GM18502 (cell line): Measurements from ENCODE around the gene OR5AU1.

Source experiments
- ATAC-seq: cut with Tn5 transposase; IDR thresholded peaks from one replicate; pipeline ENCODE4 v1.9.1; 2021; ENCODE audit warnings: mild to moderate bottlenecking; ENCODE audit not compliant: unreplicated experiment, poor library complexity

Gene OR5AU1

DNA sequence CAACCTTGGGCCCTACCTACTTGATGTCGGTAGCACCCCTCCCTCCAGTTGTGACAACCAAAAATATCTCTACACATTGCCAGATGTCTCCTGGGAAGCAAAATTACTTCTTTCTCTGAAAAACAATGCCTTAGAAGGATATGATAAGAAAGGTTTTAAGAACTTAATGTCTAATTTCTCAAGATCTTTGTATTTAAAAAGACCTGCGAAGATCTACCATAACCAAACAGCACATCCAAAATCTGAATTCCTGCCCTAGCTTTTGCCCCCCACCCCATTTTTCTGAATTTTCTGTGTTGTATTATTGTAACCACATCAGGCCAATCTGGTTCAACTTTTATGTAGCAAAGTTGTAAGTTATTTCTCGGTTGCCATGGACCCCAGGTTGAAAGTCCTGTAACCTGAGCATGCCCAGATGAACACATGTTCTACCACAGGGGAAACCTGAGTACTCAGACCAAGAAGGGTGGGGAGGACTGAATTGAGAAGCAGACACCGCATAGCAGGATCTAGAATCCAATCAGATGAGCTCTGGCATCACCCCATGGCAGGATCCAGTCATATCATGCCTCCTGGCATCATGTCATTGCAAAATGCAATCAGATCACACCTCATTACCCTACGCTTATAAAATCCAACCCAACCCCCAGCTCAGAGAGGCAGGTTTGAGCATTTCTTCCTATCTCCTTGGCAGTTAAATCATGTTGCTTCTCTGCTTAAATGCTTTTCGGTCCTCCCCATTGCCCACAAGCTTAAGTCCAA lies 46.3 kb downstream of the OR5AU1 start:
- peak; percentile 70 for ATAC-seq

DNA sequence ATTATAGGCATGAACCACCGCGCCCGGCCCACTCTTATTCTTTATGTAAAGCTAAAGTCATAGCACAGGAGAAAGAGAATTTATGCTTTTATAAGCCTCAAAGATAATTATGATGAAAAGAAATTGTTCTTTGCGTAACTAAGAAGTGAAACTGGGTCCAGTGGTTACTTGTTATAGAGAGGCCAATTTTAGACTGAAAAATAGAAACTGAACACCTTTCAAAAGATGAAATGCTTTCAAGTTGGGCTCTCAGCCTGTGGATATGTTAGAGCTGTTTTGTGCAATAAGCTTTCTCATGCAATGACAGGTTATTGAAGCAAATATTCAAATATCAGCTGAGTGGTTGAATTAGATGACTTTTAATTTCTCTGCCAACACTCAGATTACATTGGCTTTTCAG lies 47.1 kb downstream of the OR5AU1 start:
- no peak for ATAC-seq

DNA sequence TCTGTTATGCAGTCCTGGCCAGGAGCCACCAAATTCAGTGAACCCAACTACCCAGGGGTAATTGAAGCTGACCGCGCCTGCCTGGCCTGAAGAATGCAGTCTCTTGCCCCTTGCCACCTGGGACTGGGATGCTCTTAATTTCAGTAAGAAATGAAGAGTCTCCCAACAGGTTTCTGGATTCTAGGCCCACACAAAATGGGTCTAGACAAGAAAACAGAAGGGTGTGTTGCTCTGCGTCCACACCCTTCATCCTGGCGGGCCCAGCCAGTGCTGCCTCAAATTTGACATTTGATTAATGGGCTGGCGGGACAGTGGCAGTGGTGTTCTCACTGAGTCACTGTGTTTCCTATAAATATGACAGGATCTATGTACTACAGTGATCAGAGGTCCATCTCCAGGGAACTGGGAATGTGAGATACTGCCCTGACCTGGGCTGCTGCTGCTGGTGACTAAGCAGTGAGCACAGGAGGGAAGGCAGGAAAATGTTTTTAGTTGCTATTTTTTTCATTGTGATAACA lies 48.5 kb downstream of the OR5AU1 start:
- ATAC-seq, result no peak

DNA sequence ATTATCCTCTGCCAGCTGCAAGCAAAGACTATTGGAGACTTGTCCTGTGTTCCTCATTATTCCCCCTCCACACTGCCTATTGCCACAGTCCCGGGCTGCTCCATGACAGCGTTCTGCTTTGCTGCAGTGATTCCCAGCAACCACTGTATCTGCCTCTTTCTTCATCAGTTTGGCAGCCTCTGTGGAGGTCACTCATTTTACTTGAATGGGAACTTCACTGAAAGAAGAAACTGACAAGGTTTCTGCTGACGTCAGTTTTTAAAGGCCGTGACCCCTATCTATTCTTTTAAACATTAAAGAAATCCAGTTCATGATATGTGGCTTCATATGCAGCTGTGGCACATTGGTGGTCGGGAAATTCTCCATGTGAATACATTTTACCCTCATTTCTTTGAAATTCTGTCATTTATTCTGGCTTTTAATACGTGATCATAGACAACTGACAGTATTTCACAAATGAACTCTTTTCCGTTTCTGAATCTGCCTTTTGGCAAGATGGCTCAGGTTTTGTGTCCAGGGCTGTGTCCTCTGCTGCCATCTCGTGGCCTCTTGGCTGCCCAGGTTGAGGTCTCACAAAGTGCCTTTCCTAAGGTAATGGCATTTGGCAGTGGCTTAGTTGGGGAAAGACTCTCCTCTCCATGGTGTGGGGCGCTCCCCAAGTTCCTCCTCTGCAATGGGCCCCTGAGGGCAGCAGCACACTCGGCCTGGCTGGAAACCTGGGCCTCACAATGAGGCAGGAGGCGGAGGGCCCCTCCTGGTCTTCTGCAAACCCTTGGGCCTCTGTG lies 49.2 kb downstream of the OR5AU1 start:
- no peak for ATAC-seq

DNA sequence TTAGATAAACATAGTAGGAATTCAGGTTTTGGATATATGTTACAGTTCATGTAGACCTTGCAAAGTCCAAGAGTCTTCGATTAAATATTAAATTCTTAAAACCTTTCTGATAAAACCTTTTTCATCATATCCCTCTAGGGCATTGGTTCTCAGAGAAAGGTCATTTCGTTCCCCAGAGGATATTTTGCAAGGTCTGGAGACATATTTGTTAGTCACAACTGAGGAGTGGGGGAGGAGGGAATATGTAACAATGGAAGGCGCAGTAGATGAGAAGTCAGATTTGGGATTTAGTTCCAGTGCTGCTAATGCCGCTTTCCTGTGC lies 49.7 kb downstream of the OR5AU1 start:
- no peak for ATAC-seq

DNA sequence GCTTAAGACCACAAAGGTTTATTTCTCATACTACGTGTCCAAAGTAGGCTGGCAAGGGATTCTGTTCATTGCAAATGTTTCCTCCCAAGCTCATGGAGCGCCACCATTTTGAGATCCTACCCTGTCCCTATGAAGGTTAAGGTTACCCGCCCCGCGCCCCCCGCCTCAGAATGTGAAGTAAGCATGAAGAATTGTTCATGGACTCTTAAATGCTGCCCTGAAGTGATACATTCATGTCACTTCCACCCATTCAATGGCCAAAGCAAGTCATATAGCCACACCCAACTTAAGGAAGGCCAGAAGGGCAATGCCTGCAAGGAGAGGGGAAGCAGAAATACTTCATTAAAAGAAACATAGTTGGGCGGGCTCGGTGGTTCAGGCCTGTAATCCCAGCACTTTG lies 50.8 kb downstream of the OR5AU1 start:
- no peak for ATAC-seq
